Activated CD4-positive, alpha-beta T cell treated with anti-CD3 and anti-CD28 coated beads, Interleukin-2, Interleukin-4, amounts not matched to agents 100 ng/mL and 50 ng/mL, durations not matched to agents 16 hours and 8 hours (primary cell): ENCODE data around the gene LRSAM1.

Experiments used
- DNase-seq: peaks from one replicate; pipeline ENCODE4 v3.0.0-alpha.2; 2020; ENCODE audit warnings: low spot score

The LRSAM1 gene

GRCh38 chr9:127534250-127534906 lies 83.1 kb downstream of the LRSAM1 start:
- DNase-seq: no peak

GRCh38 chr9:127534931-127535330 lies 83.6 kb downstream of the LRSAM1 start:
- DNase-seq: no peak

GRCh38 chr9:127535396-127535795 lies 84.1 kb downstream of the LRSAM1 start:
- no peak for DNase-seq

GRCh38 chr9:127535834-127536233 lies 84.5 kb downstream of the LRSAM1 start:
- no peak for DNase-seq

GRCh38 chr9:127536499-127536898 lies 85.2 kb downstream of the LRSAM1 start:
- DNase-seq: no peak

GRCh38 chr9:127537014-127537413 lies 85.7 kb downstream of the LRSAM1 start:
- DNase-seq: no peak

- no peak for DNase-seq
Observed at GRCh38 chr9:127537792-127538191, 86.5 kb downstream of the LRSAM1 start.

GRCh38 chr9:127538849-127539258 lies 87.5 kb downstream of the LRSAM1 start:
- no peak for DNase-seq

- no peak for DNase-seq
Observed at GRCh38 chr9:127539259-127539981, 88.1 kb downstream of the LRSAM1 start.

GRCh38 chr9:127539982-127540663 lies 88.8 kb downstream of the LRSAM1 start:
- no peak for DNase-seq

GRCh38 chr9:127540664-127541041 lies 89.3 kb downstream of the LRSAM1 start:
- DNase-seq: no peak

GRCh38 chr9:127541176-127541575 lies 89.9 kb downstream of the LRSAM1 start:
- DNase-seq: no peak

GRCh38 chr9:127541865-127542264 lies 90.6 kb downstream of the LRSAM1 start:
- DNase-seq: no peak

GRCh38 chr9:127543221-127543620 lies 91.9 kb downstream of the LRSAM1 start:
- no peak for DNase-seq

GRCh38 chr9:127543973-127544533 lies 92.7 kb downstream of the LRSAM1 start:
- no peak for DNase-seq

- DNase-seq: no peak
Observed at GRCh38 chr9:127545196-127546124, 94.2 kb downstream of the LRSAM1 start.

GRCh38 chr9:127546125-127546832 lies 95.0 kb downstream of the LRSAM1 start:
- DNase-seq: no peak

GRCh38 chr9:127548352-127548881 lies 97.1 kb downstream of the LRSAM1 start:
- DNase-seq: no peak

GRCh38 chr9:127549218-127549617 lies 97.9 kb downstream of the LRSAM1 start:
- DNase-seq: no peak

GRCh38 chr9:127549751-127550150 lies 98.4 kb downstream of the LRSAM1 start:
- no peak for DNase-seq

GRCh38 chr9:127550282-127550681 lies 99.0 kb downstream of the LRSAM1 start:
- no peak for DNase-seq
